ENCODE results near the gene IFITM1. TPM values are rescaled to one million over a fixed set of nuclear protein-coding genes. Genes with fewer than 3 reads are reported as not detected.

The IFITM1 gene
- total RNA-seq, 1 experiment from 2014 or later: 544 TPM

- Mint-ChIP-seq H3K4me1 (peaks cover 36% of the 10 kb centered on the region), H3K36me3 (no peaks in the 10 kb centered on the region), H3K27me3 (ENCODE audit: low read depth) (peaks cover 6% of the 10 kb centered on the region), H3K4me3 (no peak overlapping the region), H3K27ac (no peak overlapping the region), H3K9me3 (peaks cover 9% of the 10 kb centered on the region)
- TF ChIP-seq FOXJ3 (CRISPR knock-in tag; IDR thresholded peaks at IDR 0.05; ENCODE audit: borderline replicate concordance) (no peak), IRF2 (CRISPR knock-in tag; IDR thresholded peaks at IDR 0.05; ENCODE audit: borderline replicate concordance, low read depth) (no peak), CREM (CRISPR knock-in tag; IDR thresholded peaks at IDR 0.05) (no peak), NFATC4 (CRISPR knock-in tag; IDR thresholded peaks at IDR 0.05) (no peak)
- ATAC-seq (no peak), DNase-seq (ENCODE audit: low spot score) (no peak)
- CTCF ChIA-PET: interaction anchor here (3.6 kb wide), 1 partner anchor 22 kb away, joined by 20 read pairs; no protein-coding TSS in a partner anchor
- POLR2A ChIA-PET: interaction anchor here (0.7 kb wide), 1 partner anchor 18 kb away, joined by 4 read pairs; no protein-coding TSS in a partner anchor
Measured at GRCh38 chr11:272931-273198, 41.0 kb upstream of the IFITM1 start.

DNA sequence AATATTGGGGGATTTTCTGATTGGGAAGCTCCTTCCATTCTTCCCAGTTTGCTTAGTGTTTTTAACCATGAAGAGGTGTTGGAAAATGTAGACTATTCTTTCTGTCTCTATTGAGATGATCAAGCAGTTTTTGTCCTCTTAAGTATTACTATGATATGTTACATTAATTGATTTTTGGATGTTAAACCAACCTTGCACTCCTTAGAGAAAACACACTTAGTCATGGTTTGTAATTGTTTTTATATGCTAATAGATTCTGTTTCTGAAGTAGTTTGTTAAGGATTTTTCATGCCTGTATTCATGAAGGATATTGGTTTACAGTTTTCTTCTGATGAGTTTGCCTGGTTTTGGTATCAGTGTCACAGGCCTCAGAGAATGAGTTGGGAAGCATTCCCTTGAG, 37.6 kb upstream of the IFITM1 start:
- no peak for ATAC-seq
- H3K36me3 Mint-ChIP-seq: no peaks in the 10 kb centered on the region
- peaks cover 9% of the 10 kb centered on the region for H3K9me3 Mint-ChIP-seq
- DNase-seq (ENCODE audit: low spot score): no peak
- no peak overlapping the region for H3K4me3 Mint-ChIP-seq
- TF ChIP-seq GABPB1 (CRISPR knock-in tag; IDR thresholded peaks at IDR 0.05) (no peak), NFYB (CRISPR knock-in tag; conservative IDR thresholded peaks at IDR 0.05; ENCODE audit: low read depth) (no peak), KAT7 (CRISPR knock-in tag; IDR thresholded peaks at IDR 0.05; ENCODE audit: borderline replicate concordance) (no peak)
- H3K27ac Mint-ChIP-seq: no peak overlapping the region
- peaks cover 18% of the 10 kb centered on the region for H3K4me1 Mint-ChIP-seq
- CTCF ChIA-PET: interaction anchor here (1.1 to 3.6 kb wide), 2 partner anchors 22 to 26 kb away, joined by 3 to 20 read pairs; no protein-coding TSS in a partner anchor
- POLR2A ChIA-PET: no interaction called here
- peaks cover 27% of the 10 kb centered on the region for H3K27me3 Mint-ChIP-seq (ENCODE audit: low read depth)

DNA sequence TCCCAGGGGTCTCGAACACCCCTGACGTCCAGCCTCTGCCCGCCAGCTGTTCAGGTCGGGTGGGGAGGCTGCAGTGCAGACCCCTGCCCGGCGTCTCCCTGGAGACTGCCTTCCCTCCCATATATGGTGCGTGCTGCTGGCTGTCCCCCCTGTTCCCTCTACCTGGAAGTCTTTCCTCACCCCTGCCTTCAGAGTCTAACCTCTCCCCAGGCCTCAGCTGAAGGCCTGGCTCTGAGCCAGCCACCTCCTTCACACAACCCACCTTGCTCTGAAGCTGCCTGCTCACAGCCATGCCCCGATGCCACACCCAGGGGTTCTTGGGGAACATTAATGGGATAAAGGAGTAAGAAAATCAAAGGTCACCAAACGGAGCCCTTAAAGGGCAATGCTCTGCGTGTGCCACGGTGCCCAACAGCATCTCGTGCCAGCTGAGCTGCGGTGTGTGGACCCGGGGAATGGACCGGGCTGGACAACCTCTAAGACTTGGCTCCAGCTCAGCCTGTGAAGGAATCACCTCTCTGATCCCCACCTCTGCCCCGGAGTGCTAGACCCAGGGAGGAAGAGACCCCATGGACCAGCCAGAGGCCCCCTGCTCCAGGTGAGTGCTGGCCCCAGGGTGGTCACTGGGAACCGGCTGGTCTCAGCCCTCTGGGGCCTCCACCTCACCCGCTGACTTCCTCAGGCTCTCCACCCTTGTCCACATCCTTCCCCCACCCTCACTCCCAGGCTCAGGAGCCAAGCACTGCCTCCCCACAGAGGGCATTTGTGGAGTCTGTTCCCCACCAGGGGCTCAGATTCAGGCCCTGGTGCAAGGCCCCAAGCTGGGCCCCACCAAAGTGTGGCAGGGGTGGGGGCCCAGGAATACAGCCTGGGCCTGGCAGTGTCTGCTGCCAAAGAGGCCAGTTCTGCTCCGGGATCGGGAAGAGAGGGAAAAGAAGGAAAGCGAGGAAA, 35.6 kb upstream of the IFITM1 start, which contains the start of gene NLRP6:
NLRP6 (plus strand) TSS at position 407 of the 951 bp plus-strand sequence; CDS start at position 570, 163 bp downstream.
- H3K27me3 Mint-ChIP-seq (ENCODE audit: low read depth): peaks cover 46% of the 10 kb centered on the region
- ChIA-PET CTCF (interaction anchor here (0.8 to 5.8 kb wide), 5 partner anchors 10 to 112 kb away, joined by 3 to 53 read pairs (median 4); no protein-coding TSS in a partner anchor), POLR2A (interaction anchor here (1.1 kb wide), 1 partner anchor 22 kb away, joined by 4 read pairs; the partner anchor contains the start of gene IFITM5)
- H3K36me3 Mint-ChIP-seq: no peaks in the 10 kb centered on the region
- DNase-seq (ENCODE audit: low spot score): no peak
- H3K4me1 Mint-ChIP-seq: peaks cover 29% of the 10 kb centered on the region
- ATAC-seq: no peak
- H3K4me3 Mint-ChIP-seq: peak within 1 kb of the TSS; percentile 52; the same call in 1 of the 2 replicates
- H3K27ac Mint-ChIP-seq: no peak within 1 kb of the TSS
- peaks cover 9% of the 10 kb centered on the region for H3K9me3 Mint-ChIP-seq
- TF ChIP-seq, protein P1, sequence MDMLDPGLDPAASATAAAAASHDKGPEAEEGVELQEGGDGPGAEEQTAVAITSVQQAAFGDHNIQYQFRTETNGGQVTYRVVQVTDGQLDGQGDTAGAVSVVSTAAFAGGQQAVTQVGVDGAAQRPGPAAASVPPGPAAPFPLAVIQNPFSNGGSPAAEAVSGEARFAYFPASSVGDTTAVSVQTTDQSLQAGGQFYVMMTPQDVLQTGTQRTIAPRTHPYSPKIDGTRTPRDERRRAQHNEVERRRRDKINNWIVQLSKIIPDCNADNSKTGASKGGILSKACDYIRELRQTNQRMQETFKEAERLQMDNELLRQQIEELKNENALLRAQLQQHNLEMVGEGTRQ (CRISPR knock-in tag; IDR thresholded peaks at IDR 0.05): no peak
- TF ChIP-seq NR3C1 (CRISPR knock-in tag; conservative IDR thresholded peaks at IDR 0.05; ENCODE audit: low read depth) (no peak), ZSCAN18 (CRISPR knock-in tag; IDR thresholded peaks at IDR 0.05) (no peak), JAZF1 (CRISPR knock-in tag; IDR thresholded peaks at IDR 0.05) (no peak), SMAD4 (CRISPR knock-in tag; IDR thresholded peaks at IDR 0.05) (no peak), RELA (CRISPR knock-in tag; IDR thresholded peaks at IDR 0.05; ENCODE audit: borderline replicate concordance) (no peak), SP1 (CRISPR knock-in tag; conservative IDR thresholded peaks at IDR 0.05) (no peak), TP53 (CRISPR knock-in tag; IDR thresholded peaks at IDR 0.05) (no peak), CDX4 (CRISPR knock-in tag; IDR thresholded peaks at IDR 0.05; ENCODE audit: borderline replicate concordance) (no peak), FOXP4 (CRISPR knock-in tag; IDR thresholded peaks at IDR 0.05) (no peak), SMAD3 (CRISPR knock-in tag; IDR thresholded peaks at IDR 0.05; ENCODE audit: borderline replicate concordance) (no peak)
- TF ChIP-seq, protein P2, sequence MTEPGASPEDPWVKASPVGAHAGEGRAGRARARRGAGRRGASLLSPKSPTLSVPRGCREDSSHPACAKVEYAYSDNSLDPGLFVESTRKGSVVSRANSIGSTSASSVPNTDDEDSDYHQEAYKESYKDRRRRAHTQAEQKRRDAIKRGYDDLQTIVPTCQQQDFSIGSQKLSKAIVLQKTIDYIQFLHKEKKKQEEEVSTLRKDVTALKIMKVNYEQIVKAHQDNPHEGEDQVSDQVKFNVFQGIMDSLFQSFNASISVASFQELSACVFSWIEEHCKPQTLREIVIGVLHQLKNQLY (CRISPR knock-in tag; IDR thresholded peaks at IDR 0.05): no peak
- TF ChIP-seq, protein P3, sequence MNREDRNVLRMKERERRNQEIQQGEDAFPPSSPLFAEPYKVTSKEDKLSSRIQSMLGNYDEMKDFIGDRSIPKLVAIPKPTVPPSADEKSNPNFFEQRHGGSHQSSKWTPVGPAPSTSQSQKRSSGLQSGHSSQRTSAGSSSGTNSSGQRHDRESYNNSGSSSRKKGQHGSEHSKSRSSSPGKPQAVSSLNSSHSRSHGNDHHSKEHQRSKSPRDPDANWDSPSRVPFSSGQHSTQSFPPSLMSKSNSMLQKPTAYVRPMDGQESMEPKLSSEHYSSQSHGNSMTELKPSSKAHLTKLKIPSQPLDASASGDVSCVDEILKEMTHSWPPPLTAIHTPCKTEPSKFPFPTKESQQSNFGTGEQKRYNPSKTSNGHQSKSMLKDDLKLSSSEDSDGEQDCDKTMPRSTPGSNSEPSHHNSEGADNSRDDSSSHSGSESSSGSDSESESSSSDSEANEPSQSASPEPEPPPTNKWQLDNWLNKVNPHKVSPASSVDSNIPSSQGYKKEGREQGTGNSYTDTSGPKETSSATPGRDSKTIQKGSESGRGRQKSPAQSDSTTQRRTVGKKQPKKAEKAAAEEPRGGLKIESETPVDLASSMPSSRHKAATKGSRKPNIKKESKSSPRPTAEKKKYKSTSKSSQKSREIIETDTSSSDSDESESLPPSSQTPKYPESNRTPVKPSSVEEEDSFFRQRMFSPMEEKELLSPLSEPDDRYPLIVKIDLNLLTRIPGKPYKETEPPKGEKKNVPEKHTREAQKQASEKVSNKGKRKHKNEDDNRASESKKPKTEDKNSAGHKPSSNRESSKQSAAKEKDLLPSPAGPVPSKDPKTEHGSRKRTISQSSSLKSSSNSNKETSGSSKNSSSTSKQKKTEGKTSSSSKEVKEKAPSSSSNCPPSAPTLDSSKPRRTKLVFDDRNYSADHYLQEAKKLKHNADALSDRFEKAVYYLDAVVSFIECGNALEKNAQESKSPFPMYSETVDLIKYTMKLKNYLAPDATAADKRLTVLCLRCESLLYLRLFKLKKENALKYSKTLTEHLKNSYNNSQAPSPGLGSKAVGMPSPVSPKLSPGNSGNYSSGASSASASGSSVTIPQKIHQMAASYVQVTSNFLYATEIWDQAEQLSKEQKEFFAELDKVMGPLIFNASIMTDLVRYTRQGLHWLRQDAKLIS (CRISPR knock-in tag; IDR thresholded peaks at IDR 0.05; ENCODE audit: borderline replicate concordance): no peak
